ENCODE data around the gene HBA2.

DNA sequence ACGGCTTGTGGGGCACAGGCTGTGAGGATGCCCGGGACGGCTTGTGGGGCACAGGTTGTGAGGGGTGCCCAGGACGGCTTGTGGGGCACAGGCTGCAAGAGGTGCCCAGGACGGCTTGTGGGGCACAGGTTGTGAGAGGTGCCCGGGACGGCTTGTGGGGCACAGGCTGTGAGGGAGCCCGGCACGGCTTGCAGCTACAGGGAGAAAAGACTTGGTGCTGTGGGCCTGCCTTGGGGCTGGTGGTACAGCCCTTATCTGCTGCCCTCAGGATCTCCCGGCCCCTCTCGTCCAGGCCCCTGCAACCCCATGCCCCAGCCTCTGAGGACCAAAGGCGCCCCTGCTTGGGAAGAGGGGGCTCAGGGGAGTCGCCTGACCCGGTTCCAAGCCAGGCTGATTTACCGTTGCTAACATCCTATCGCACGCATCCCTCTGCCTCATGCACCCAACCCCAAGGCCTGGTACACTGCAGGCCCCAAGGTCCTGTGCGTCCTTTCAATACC, 11.9 kb upstream of the HBA2 start:
- TF ChIP-seq, protein P1, sequence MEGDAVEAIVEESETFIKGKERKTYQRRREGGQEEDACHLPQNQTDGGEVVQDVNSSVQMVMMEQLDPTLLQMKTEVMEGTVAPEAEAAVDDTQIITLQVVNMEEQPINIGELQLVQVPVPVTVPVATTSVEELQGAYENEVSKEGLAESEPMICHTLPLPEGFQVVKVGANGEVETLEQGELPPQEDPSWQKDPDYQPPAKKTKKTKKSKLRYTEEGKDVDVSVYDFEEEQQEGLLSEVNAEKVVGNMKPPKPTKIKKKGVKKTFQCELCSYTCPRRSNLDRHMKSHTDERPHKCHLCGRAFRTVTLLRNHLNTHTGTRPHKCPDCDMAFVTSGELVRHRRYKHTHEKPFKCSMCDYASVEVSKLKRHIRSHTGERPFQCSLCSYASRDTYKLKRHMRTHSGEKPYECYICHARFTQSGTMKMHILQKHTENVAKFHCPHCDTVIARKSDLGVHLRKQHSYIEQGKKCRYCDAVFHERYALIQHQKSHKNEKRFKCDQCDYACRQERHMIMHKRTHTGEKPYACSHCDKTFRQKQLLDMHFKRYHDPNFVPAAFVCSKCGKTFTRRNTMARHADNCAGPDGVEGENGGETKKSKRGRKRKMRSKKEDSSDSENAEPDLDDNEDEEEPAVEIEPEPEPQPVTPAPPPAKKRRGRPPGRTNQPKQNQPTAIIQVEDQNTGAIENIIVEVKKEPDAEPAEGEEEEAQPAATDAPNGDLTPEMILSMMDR (conservative IDR thresholded peaks at IDR 0.05; ENCODE audit: low read depth, low read length), result no peak
- TF ChIP-seq POLR2A (IDR thresholded peaks at IDR 0.05; ENCODE audit: low read depth, low read length) (no peak), MXI1 (IDR thresholded peaks at IDR 0.05; ENCODE audit: borderline replicate concordance, low read depth, low read length) (no peak), RAD21 (IDR thresholded peaks at IDR 0.05; ENCODE audit: low read length) (no peak)
